Measurements from ENCODE around the gene VTI1B. TPM values are rescaled to one million over a fixed set of nuclear protein-coding genes. Genes with fewer than 3 reads are reported as not detected.

Gene VTI1B
- total RNA-seq, 2 experiments from 2014 or later = 69.9 to 74.6 TPM

- Mint-ChIP-seq H3K27me3 (no peaks in the 10 kb centered on the region), H3K4me3 (no peak overlapping the region), H3K9me3 (no peaks in the 10 kb centered on the region), H3K36me3 (no peaks in the 10 kb centered on the region), H3K4me1 (peaks cover 27% of the 10 kb centered on the region), H3K27ac (no peak overlapping the region)
- DNase-seq = no peak
- POLR2A ChIA-PET = interaction anchor here (1.1 kb wide), 1 partner anchor 26 kb away, joined by 4 read pairs; no protein-coding TSS in a partner anchor
- no peak for ATAC-seq (ENCODE audit: low read depth)
Observed at GRCh38 chr14:67668559-67668958, 5.9 kb downstream of the VTI1B start.

- POLR2A ChIA-PET = interaction anchor here (1.3 kb wide), 2 partner anchors 24 to 54 kb away, joined by 3 read pairs; no protein-coding TSS in a partner anchor
- no peak overlapping the region for H3K4me3 Mint-ChIP-seq
- ATAC-seq (ENCODE audit: low read depth) (peak; percentile 71), DNase-seq (no peak)
- H3K4me1 Mint-ChIP-seq = peaks cover 22% of the 10 kb centered on the region
- H3K27me3 Mint-ChIP-seq = no peaks in the 10 kb centered on the region
- H3K27ac Mint-ChIP-seq = no peak overlapping the region
- peaks cover 6% of the 10 kb centered on the region for H3K36me3 Mint-ChIP-seq
- H3K9me3 Mint-ChIP-seq = no peaks in the 10 kb centered on the region
Observed at GRCh38 chr14:67666750-67667449, 7.5 kb downstream of the VTI1B start.

- Mint-ChIP-seq H3K36me3 (peaks cover 6% of the 10 kb centered on the region), H3K4me1 (peaks cover 22% of the 10 kb centered on the region), H3K27me3 (no peaks in the 10 kb centered on the region), H3K9me3 (no peaks in the 10 kb centered on the region), H3K27ac (no peak overlapping the region), H3K4me3 (no peak overlapping the region)
- DNase-seq (no peak), ATAC-seq (ENCODE audit: low read depth) (no peak)
- POLR2A ChIA-PET = interaction anchor here (0.6 to 1.9 kb wide), 4 partner anchors 23 to 53 kb away, joined by 3 to 5 read pairs (median 4); partner anchors contain the start of gene ARG2
Observed at GRCh38 chr14:67665868-67666267, 8.6 kb downstream of the VTI1B start.

GRCh38 chr14:67663633-67664032 is 10.8 kb downstream of the VTI1B start:
- Mint-ChIP-seq H3K36me3 (peaks cover 7% of the 10 kb centered on the region), H3K4me3 (no peak overlapping the region), H3K9me3 (no peaks in the 10 kb centered on the region), H3K27me3 (no peaks in the 10 kb centered on the region), H3K4me1 (peaks cover 16% of the 10 kb centered on the region), H3K27ac (no peak overlapping the region)
- POLR2A ChIA-PET = interaction anchor here (0.7 kb wide), 1 partner anchor 111 kb away, joined by 3 read pairs; no protein-coding TSS in a partner anchor
- DNase-seq (no peak), ATAC-seq (ENCODE audit: low read depth) (no peak)

GRCh38 chr14:67653651-67654280 is 20.7 kb downstream of the VTI1B start:
- no peak for ATAC-seq (ENCODE audit: low read depth)
- Mint-ChIP-seq H3K27ac (no peak overlapping the region), H3K36me3 (peaks cover 18% of the 10 kb centered on the region), H3K27me3 (no peaks in the 10 kb centered on the region), H3K4me1 (peaks cover 2% of the 10 kb centered on the region), H3K9me3 (no peaks in the 10 kb centered on the region), H3K4me3 (no peak overlapping the region)
- POLR2A ChIA-PET = no interaction called here
- DNase-seq = no peak

GRCh38 chr14:67652189-67652588 is 22.2 kb downstream of the VTI1B start:
- peaks cover 12% of the 10 kb centered on the region for H3K36me3 Mint-ChIP-seq
- H3K4me1 Mint-ChIP-seq = no peaks in the 10 kb centered on the region
- DNase-seq (no peak), ATAC-seq (ENCODE audit: low read depth) (no peak)
- POLR2A ChIA-PET = no interaction called here
- H3K4me3 Mint-ChIP-seq = no peak overlapping the region
- no peak overlapping the region for H3K27ac Mint-ChIP-seq
- H3K27me3 Mint-ChIP-seq = no peaks in the 10 kb centered on the region
- no peaks in the 10 kb centered on the region for H3K9me3 Mint-ChIP-seq

- Mint-ChIP-seq H3K4me3 (no peak overlapping the region), H3K9me3 (no peaks in the 10 kb centered on the region), H3K27ac (no peak overlapping the region), H3K4me1 (no peaks in the 10 kb centered on the region), H3K36me3 (peaks cover 9% of the 10 kb centered on the region), H3K27me3 (no peaks in the 10 kb centered on the region)
- ATAC-seq (ENCODE audit: low read depth) (no peak), DNase-seq (no peak)
- POLR2A ChIA-PET = interaction anchor here (0.6 kb wide), 1 partner anchor 11 kb away, joined by 3 read pairs; no protein-coding TSS in a partner anchor
Observed at GRCh38 chr14:67650694-67651093, 23.7 kb downstream of the VTI1B start.

GRCh38 chr14:67650151-67650550 is 24.3 kb downstream of the VTI1B start:
- ATAC-seq (ENCODE audit: low read depth) (no peak), DNase-seq (no peak)
- POLR2A ChIA-PET = no interaction called here
- Mint-ChIP-seq H3K27ac (no peak overlapping the region), H3K27me3 (no peaks in the 10 kb centered on the region), H3K9me3 (no peaks in the 10 kb centered on the region), H3K4me1 (no peaks in the 10 kb centered on the region), H3K36me3 (peaks cover 11% of the 10 kb centered on the region), H3K4me3 (no peak overlapping the region)

- no peaks in the 10 kb centered on the region for H3K27me3 Mint-ChIP-seq
- POLR2A ChIA-PET = no interaction called here
- H3K4me1 Mint-ChIP-seq = peaks cover 10% of the 10 kb centered on the region
- peaks cover 11% of the 10 kb centered on the region for H3K36me3 Mint-ChIP-seq
- DNase-seq (no peak), ATAC-seq (ENCODE audit: low read depth) (no peak)
- H3K9me3 Mint-ChIP-seq = no peaks in the 10 kb centered on the region
- no peak overlapping the region for H3K4me3 Mint-ChIP-seq
- H3K27ac Mint-ChIP-seq = no peak overlapping the region
Observed at GRCh38 chr14:67646131-67646530, 28.3 kb downstream of the VTI1B start.

- no peaks in the 10 kb centered on the region for H3K9me3 Mint-ChIP-seq
- no peak for DNase-seq
- H3K4me1 Mint-ChIP-seq = peaks cover 10% of the 10 kb centered on the region
- H3K4me3 Mint-ChIP-seq = no peak overlapping the region
- no peak for ATAC-seq (ENCODE audit: low read depth)
- POLR2A ChIA-PET = no interaction called here
- no peak overlapping the region for H3K27ac Mint-ChIP-seq
- peaks cover 9% of the 10 kb centered on the region for H3K36me3 Mint-ChIP-seq
- H3K27me3 Mint-ChIP-seq = no peaks in the 10 kb centered on the region
Observed at GRCh38 chr14:67645414-67645813, 29.0 kb downstream of the VTI1B start.

GRCh38 chr14:67644428-67644827 is 30.0 kb downstream of the VTI1B start:
- H3K27ac Mint-ChIP-seq = no peak overlapping the region
- POLR2A ChIA-PET = no interaction called here

GRCh38 chr14:67643713-67644112 is 30.7 kb downstream of the VTI1B start:
- H3K27me3 Mint-ChIP-seq = no peaks in the 10 kb centered on the region
- peaks cover 6% of the 10 kb centered on the region for H3K36me3 Mint-ChIP-seq
- ATAC-seq (ENCODE audit: low read depth) (no peak), DNase-seq (no peak)
- H3K4me1 Mint-ChIP-seq = peaks cover 10% of the 10 kb centered on the region
- POLR2A ChIA-PET = interaction anchor here (0.5 to 1.1 kb wide), 2 partner anchors 32 to 85 kb away, joined by 5 to 6 read pairs; no protein-coding TSS in a partner anchor
- no peak overlapping the region for H3K4me3 Mint-ChIP-seq
- no peak overlapping the region for H3K27ac Mint-ChIP-seq
- H3K9me3 Mint-ChIP-seq = no peaks in the 10 kb centered on the region

More at GRCh38 chr14:67644428-67644827, 30.0 kb downstream of the VTI1B start:
- ATAC-seq (ENCODE audit: low read depth) (no peak), DNase-seq (no peak)
- no peaks in the 10 kb centered on the region for H3K9me3 Mint-ChIP-seq
- no peaks in the 10 kb centered on the region for H3K27me3 Mint-ChIP-seq
- no peak overlapping the region for H3K4me3 Mint-ChIP-seq
- peaks cover 6% of the 10 kb centered on the region for H3K36me3 Mint-ChIP-seq
- H3K4me1 Mint-ChIP-seq = peaks cover 10% of the 10 kb centered on the region

- POLR2A ChIA-PET = interaction anchor here (0.8 to 1.1 kb wide), 2 partner anchors 25 to 34 kb away, joined by 3 to 5 read pairs; no protein-coding TSS in a partner anchor
- H3K9me3 Mint-ChIP-seq = no peaks in the 10 kb centered on the region
Observed at GRCh38 chr14:67641902-67642749, 32.3 kb downstream of the VTI1B start.

More at GRCh38 chr14:67641902-67642749, 32.3 kb downstream of the VTI1B start:
- Mint-ChIP-seq H3K27ac (peak overlapping the region; percentile 23), H3K36me3 (peaks cover 6% of the 10 kb centered on the region), H3K4me3 (no peak overlapping the region), H3K27me3 (no peaks in the 10 kb centered on the region), H3K4me1 (peaks cover 10% of the 10 kb centered on the region)
- DNase-seq = no peak
- ATAC-seq (ENCODE audit: low read depth) = peak; percentile 54
